Ureter (tissue), 1 donor: ENCODE measurements around the gene LAD1. TPM values are rescaled to one million over a fixed set of nuclear protein-coding genes. Genes with fewer than 3 reads are reported as not detected.

ENCODE experiments used
- DNase-seq: peaks from one replicate; pipeline ENCODE4 v3.0.0-alpha.2; 2020; ENCODE audit warnings: low spot score
- total RNA-seq: library from RNA; stranded (reverse); gene quantifications from one replicate; pipeline ENCODE4 v1.2.4, GENCODE V29; 2023
- donor health status: DM: yes; HTN: yes; CAD: no.

Gene LAD1
- total RNA-seq, 1 donor from 2014 or later = 186 TPM

GRCh38 chr1:201418461-201418860, 19.3 kb upstream of the LAD1 start:
- no peak for DNase-seq

GRCh38 chr1:201414051-201414738, 15.1 kb upstream of the LAD1 start:
- DNase-seq = no peak

- no peak for DNase-seq
Observed at GRCh38 chr1:201411292-201411691, 12.2 kb upstream of the LAD1 start.

- DNase-seq = no peak
Observed at GRCh38 chr1:201409440-201409839, 10.3 kb upstream of the LAD1 start.

- DNase-seq = no peak
Observed at GRCh38 chr1:201408834-201409200, 9.7 kb upstream of the LAD1 start.

GRCh38 chr1:201408176-201408833, 9.2 kb upstream of the LAD1 start:
- peak; percentile 87 for DNase-seq

GRCh38 chr1:201406831-201407406, 7.8 kb upstream of the LAD1 start:
- peak; percentile 79 for DNase-seq

- DNase-seq = peak; percentile 76
Observed at GRCh38 chr1:201405484-201405831, 6.3 kb upstream of the LAD1 start.

GRCh38 chr1:201404722-201405483, 5.8 kb upstream of the LAD1 start:
- no peak for DNase-seq

GRCh38 chr1:201404055-201404454, 4.9 kb upstream of the LAD1 start:
- DNase-seq = no peak

GRCh38 chr1:201403359-201403758, 4.2 kb upstream of the LAD1 start:
- no peak for DNase-seq

GRCh38 chr1:201401700-201402099, 2.6 kb upstream of the LAD1 start:
- no peak for DNase-seq

GRCh38 chr1:201400852-201401230, 1.7 kb upstream of the LAD1 start:
- no peak for DNase-seq

GRCh38 chr1:201400212-201400851, 1.2 kb upstream of the LAD1 start:
- DNase-seq = no peak

GRCh38 chr1:201399352-201400126, 415 bp upstream of the LAD1 start:
- peak; percentile 71 for DNase-seq

GRCh38 chr1:201397675-201398074, 1.4 kb downstream of the LAD1 start:
- no peak for DNase-seq

GRCh38 chr1:201396861-201397464, 2.2 kb downstream of the LAD1 start:
- DNase-seq = peak; percentile 84

GRCh38 chr1:201395936-201396335, 3.2 kb downstream of the LAD1 start:
- DNase-seq = no peak

- DNase-seq = no peak
Observed at GRCh38 chr1:201394591-201394990, 4.5 kb downstream of the LAD1 start.

- no peak for DNase-seq
Observed at GRCh38 chr1:201393076-201393475, 6.0 kb downstream of the LAD1 start.
